Fibroblast of pulmonary artery (primary cell): ENCODE data around the gene ZBTB16.

ENCODE experiments used
- DNase-seq: peaks from one replicate; pipeline ENCODE4 v3.0.0-alpha.2; 2010; ENCODE audit warnings: low read depth
- H3K4me3 ChIP-seq: replicated peaks from 2 replicates; pipeline ENCODE4 v1.5.1; 2011; ENCODE audit warnings: low read depth, mild to moderate bottlenecking, control low read depth, low read length, moderate library complexity
- CTCF ChIP-seq: IDR thresholded peaks from 2 replicates; pipeline ENCODE4 v1.5.1; 2011; ENCODE audit warnings: mild to moderate bottlenecking, control low read depth, low read length, inconsistent platforms; ENCODE audit errors: missing control alignments

The ZBTB16 gene

GRCh38 chr11:114171257-114172054, 111.9 kb downstream of the ZBTB16 start:
- H3K4me3 ChIP-seq: no peak overlapping the region
- no peak for TF ChIP-seq CTCF
- DNase-seq: peak; percentile 64

- no peak for DNase-seq
- TF ChIP-seq CTCF: no peak
- H3K4me3 ChIP-seq: no peak overlapping the region
Measured at GRCh38 chr11:114172055-114172861, 112.7 kb downstream of the ZBTB16 start.

GRCh38 chr11:114172871-114173444, 113.4 kb downstream of the ZBTB16 start:
- DNase-seq: no peak
- no peak overlapping the region for H3K4me3 ChIP-seq
- no peak for TF ChIP-seq CTCF

- no peak for DNase-seq
- no peak for TF ChIP-seq CTCF
- H3K4me3 ChIP-seq: no peak overlapping the region
Measured at GRCh38 chr11:114173843-114174242, 114.3 kb downstream of the ZBTB16 start.

GRCh38 chr11:114174712-114175495, 115.4 kb downstream of the ZBTB16 start:
- DNase-seq: no peak
- no peak for TF ChIP-seq CTCF
- no peak overlapping the region for H3K4me3 ChIP-seq

- H3K4me3 ChIP-seq: no peak overlapping the region
- no peak for DNase-seq
- TF ChIP-seq CTCF: no peak
Measured at GRCh38 chr11:114175706-114176105, 116.2 kb downstream of the ZBTB16 start.
